Fibroblast of peridontal ligament (primary cell): Measurements from ENCODE around the gene MYO1C.
A peak's percentile ranks its signal among the peaks of the same experiment; 100 is the strongest.
"Not testable (repeated sequence)": the region's sequence is repeated elsewhere in the genome, so short reads cannot be mapped to it uniquely, and the experiment has no call there.

Experiments used
- DNase-seq: peaks from one replicate; pipeline ENCODE4 v3.0.0-alpha.2; 2010; ENCODE audit errors: extremely low read depth

Gene MYO1C

GRCh38 chr17:1423456-1424135 lies 68.9 kb downstream of the MYO1C start:
- peak; percentile 8 for DNase-seq

GRCh38 chr17:1422885-1423284 lies 69.6 kb downstream of the MYO1C start:
- peak; percentile 96 for DNase-seq

DNA sequence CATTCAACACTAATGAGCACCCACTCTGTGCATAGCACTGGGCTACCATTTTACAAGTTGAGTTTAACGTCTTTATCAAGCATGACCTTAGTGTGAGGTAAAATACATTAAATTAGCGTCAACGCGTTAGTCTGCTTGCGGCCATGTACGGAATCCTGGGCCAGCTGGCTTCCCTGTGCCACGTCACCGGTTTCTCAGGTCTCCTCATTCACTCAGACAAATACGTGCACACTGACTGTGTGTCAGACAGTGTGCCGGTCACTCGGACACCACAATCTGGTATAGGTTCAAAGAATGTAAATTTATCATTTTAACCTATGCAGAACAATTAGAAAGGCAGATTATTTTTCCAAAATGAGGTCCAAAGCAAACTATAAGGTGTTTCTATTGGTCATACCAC lies 71.0 kb downstream of the MYO1C start:
- no peak for DNase-seq

- no peak for DNase-seq
Observed at GRCh38 chr17:1420981-1421380, 71.5 kb downstream of the MYO1C start.

DNA sequence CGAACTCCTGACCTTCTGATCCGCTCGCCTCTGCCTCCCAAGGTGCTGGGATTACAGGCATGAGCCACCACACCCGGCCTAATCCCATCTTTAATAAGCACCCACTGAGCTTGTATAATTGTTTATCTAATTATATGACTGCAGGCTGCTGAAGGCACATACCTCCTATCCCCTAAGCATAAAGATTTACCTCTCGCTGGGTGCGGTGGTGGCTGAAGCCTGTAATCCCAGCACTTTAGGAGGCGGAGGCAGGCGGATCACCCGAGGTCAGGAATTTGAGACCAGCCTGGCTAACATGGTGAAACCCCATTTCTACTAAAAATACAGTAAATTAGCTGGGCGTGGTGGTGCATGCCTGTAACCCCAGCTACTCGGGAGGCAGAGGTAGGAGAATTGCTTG lies 72.3 kb downstream of the MYO1C start:
- no peak for DNase-seq

DNA sequence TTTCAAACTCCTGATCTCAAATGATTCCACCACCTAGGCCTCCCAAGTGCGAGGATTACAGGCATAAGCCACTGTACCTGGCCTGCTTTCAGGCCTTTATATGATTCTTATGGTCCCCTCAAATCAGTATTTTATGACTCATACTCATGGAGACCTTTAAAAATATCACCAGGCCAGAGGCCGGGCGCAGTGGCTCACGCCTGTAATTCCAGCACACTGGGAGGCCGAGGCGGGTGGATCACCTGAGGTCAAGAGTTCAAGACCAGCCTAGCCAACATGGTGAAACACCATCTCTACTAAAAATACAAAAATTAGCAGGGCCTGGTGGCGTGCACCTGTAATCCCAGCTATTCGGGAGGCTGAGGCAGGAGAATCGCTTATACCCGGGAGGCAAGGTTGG lies 74.0 kb downstream of the MYO1C start:
- not testable (repeated sequence) for DNase-seq

DNA sequence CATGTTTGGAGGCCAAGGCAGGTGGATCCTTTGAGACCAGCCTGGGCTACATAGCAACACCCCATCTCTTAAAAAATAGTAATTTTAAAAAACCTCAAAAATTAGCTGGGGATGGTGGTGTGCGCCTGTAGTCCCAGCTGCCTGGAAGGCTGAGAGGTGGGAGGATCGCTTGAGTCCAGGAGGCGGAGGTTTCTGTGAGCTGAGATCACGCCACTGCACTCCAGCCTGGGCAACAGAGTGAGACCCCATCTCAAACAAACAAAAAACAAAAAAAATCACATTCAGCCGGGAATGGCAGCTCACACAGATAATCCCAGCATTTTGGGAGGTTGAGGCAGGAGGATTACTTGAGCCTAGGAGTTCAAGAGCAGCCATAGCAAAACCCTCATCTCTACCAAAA lies 76.1 kb downstream of the MYO1C start:
- no peak for DNase-seq

- no peak for DNase-seq
Observed at GRCh38 chr17:1414634-1415033, 77.9 kb downstream of the MYO1C start.
